ENCODE measurements around the gene TCEAL7. TPM values are rescaled to one million over a fixed set of nuclear protein-coding genes. Genes with fewer than 3 reads are reported as not detected.

TCEAL7 gene
- total RNA-seq, 6 experiments from 2014 or later: 0.34 to 1.2 (median 0.62) TPM; not detected in 3

DNA sequence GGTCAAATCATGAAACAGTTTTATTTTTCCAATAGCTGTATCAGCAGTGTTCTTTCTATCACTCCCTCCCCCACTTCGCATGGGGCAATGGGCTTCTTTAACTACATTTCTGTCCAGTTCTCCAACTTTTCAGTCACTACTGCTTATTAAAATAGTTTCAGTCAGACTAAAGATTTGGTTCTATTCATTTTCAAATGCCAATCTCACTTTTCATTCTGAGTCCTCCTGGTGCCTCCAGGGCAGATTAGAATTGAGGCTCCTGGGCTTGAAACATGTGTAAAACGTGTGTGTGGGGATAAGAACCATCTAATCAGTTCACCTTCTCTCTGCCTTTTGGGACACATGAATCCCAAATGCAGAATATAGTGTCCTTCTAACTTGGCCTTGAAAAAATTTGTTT, 42.8 kb downstream of the TCEAL7 start:
- WGBS (ENCODE audit: insufficient coverage, low coverage, low lambda C conversion rate, missing lambda C conversion rate): 52% methylated on average over 2 of the region's 2 CpGs
- Histone ChIP-seq H3K4me3 (no peak overlapping the region), H3K27me3 (peaks cover 0 to 5% of the 10 kb centered on the region in 2 donors), H3K27ac (no peak overlapping the region), H3K36me3 (no peaks in the 10 kb centered on the region), H3K9me3 (no peaks in the 10 kb centered on the region), H3K4me1 (no peaks in the 10 kb centered on the region)
- intact Hi-C loops (cut with DNase I): no loop called here
- ATAC-seq (no peak), DNase-seq (no peak)
- TF ChIP-seq, protein P1, sequence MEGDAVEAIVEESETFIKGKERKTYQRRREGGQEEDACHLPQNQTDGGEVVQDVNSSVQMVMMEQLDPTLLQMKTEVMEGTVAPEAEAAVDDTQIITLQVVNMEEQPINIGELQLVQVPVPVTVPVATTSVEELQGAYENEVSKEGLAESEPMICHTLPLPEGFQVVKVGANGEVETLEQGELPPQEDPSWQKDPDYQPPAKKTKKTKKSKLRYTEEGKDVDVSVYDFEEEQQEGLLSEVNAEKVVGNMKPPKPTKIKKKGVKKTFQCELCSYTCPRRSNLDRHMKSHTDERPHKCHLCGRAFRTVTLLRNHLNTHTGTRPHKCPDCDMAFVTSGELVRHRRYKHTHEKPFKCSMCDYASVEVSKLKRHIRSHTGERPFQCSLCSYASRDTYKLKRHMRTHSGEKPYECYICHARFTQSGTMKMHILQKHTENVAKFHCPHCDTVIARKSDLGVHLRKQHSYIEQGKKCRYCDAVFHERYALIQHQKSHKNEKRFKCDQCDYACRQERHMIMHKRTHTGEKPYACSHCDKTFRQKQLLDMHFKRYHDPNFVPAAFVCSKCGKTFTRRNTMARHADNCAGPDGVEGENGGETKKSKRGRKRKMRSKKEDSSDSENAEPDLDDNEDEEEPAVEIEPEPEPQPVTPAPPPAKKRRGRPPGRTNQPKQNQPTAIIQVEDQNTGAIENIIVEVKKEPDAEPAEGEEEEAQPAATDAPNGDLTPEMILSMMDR (IDR thresholded peaks at IDR 0.05): no peak
- TF ChIP-seq POLR2A (IDR thresholded peaks at IDR 0.05): no peak

DNA sequence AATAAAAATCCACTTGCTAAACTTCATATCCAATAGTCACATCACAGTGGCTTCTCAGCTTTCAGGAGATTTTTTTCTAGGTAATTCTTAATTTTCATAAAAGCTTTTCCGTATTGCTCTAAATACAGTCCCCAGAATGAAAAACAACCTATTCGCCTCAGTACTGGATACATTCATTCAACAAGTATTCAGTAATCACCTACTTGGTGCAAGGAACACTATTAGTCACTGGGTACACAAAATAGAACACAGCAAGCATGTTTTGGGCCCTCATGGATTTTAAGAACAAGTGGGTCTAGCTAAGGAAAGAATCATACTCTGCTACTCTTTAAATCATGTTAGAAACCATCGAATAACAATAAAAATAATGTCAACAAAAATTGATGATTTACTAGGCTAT, 43.5 kb downstream of the TCEAL7 start:
- TF ChIP-seq, protein P1 (IDR thresholded peaks at IDR 0.05): no peak
- no peak for TF ChIP-seq POLR2A (IDR thresholded peaks at IDR 0.05)
- WGBS (ENCODE audit: insufficient coverage, low coverage, low lambda C conversion rate, missing lambda C conversion rate): 58% methylated on average over 3 of the region's 3 CpGs
- ATAC-seq (peak in 1 of 4 donors; percentile 51), DNase-seq (no peak)
- Histone ChIP-seq H3K4me3 (no peak overlapping the region), H3K4me1 (no peaks in the 10 kb centered on the region), H3K36me3 (no peaks in the 10 kb centered on the region), H3K9me3 (no peaks in the 10 kb centered on the region), H3K27ac (no peak overlapping the region), H3K27me3 (peaks cover 0 to 5% of the 10 kb centered on the region in 2 donors)
- intact Hi-C loops (cut with DNase I): no loop called here

DNA sequence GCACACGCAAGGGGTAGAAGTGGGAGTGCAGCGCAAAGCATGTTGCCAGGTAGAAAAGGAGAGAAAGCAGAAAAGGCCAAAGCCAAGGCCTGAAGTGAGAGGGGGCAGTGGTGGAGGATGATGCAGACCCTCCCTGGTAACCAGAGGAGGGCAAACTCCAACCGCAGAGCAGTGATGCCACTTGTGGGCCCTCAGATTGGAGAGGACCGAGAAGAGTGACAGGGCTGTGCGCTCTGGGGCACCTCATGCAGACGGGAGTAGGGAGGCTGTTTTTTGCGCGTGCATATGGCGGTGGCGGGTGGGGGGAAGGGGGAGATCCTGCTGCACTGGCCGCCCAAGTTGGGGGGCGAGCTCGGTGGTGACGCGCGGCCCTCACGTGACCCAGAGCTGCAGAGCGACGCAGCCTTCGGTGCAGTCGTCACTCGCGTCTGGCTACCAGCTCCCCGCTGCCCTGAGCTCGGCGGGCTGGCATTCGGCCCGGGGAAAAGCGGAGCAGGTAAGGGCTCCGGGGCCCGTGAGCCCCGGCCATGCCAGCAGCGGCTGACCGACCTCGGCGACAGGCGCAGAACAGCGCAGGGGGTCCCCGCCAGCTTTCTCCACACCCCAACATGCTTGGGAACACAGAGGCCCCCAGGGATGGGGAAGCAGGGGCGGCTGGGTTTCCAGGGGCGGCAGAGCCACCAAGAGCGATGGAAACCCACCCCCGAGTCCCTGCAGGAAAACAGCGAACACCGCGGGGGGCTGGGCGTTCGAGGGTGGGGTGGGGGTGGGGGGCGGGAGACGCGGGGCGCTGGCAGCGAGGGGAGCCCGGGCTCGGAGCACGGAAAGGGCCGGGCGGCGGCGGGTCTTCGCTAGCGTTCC, 46.3 kb downstream of the TCEAL7 start, which contains the start of gene BEX3:
Gene BEX3 (plus strand): TSS at position 421 of the 861 bp plus-strand sequence. CDS start 984 bp downstream, outside the sequence.
- WGBS (ENCODE audit: insufficient coverage, low coverage, low lambda C conversion rate, missing lambda C conversion rate): 40% methylated on average over 10 of the region's 62 CpGs
- intact Hi-C loops (cut with DNase I): no loop called here
- TF ChIP-seq, protein P1 (IDR thresholded peaks at IDR 0.05): no peak
- peak; percentile 58 for TF ChIP-seq POLR2A (IDR thresholded peaks at IDR 0.05)
- Histone ChIP-seq H3K4me1 (no peaks in the 10 kb centered on the region), H3K27me3 (no peaks in the 10 kb centered on the region), H3K27ac (peak within 1 kb of the TSS; percentile 51 to 57 (median 54)), H3K9me3 (no peaks in the 10 kb centered on the region), H3K36me3 (no peaks in the 10 kb centered on the region), H3K4me3 (peak within 1 kb of the TSS; percentile 47 to 64 (median 59))
- DNase-seq (peak; percentile 67 to 70 (median 69)), ATAC-seq (peak; percentile 86 to 97 (median 91))

DNA sequence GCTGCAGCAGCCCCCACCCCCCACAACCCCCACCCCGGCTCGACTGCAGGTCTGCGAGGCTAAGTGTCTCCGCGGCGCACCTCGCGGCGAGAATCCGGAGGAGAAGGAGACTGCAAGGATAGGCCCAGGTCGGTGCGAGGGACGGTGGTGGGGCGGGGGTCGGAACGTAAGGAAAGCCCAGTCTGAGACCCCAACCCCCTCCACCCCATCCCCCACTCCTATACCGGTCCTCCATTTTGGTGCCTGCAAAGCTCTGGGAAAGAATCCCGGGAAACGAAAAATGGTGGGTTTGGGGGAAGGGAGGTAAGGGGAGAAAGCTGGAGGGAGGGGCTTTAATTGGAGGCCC, 46.9 kb downstream of the TCEAL7 start:
- peak; percentile 45 to 66 (median 56) for ATAC-seq
- intact Hi-C loops (cut with DNase I): no loop called here
- 50% methylated on average over 2 of the region's 19 CpGs for WGBS (ENCODE audit: insufficient coverage, low coverage, low lambda C conversion rate, missing lambda C conversion rate)
- H3K27ac ChIP-seq: peak overlapping the region; percentile 51 to 57 (median 54)
- H3K27me3 ChIP-seq: no peaks in the 10 kb centered on the region
- TF ChIP-seq POLR2A (IDR thresholded peaks at IDR 0.05): no peak
- TF ChIP-seq, protein P1 (IDR thresholded peaks at IDR 0.05): no peak
- H3K4me3 ChIP-seq: peak overlapping the region; percentile 47 to 64 (median 59)
- H3K9me3 ChIP-seq: no peaks in the 10 kb centered on the region
- no peaks in the 10 kb centered on the region for H3K4me1 ChIP-seq
- peak in 2 of 3 donors; percentile 21 to 35 for DNase-seq
- no peaks in the 10 kb centered on the region for H3K36me3 ChIP-seq

All from right lobe of liver (tissue), 6 donors.